Uterus (tissue), 2 donors: ENCODE results near the gene ZBTB18.

ENCODE experiments used
- POLR2A ChIP-seq, 2 donors: fragments of 450-650 bp; IDR thresholded peaks; one replicate each; pipeline ENCODE4 v1.6.1; 2016; ENCODE audit warnings: antibody characterized with exemption in 2 of 2, mild to moderate bottlenecking in 1 of 2, moderate library complexity in 1 of 2
- TF ChIP-seq, protein P1 (sequence below), 4 experiments: fragments of 200-600 bp in 2 of 4; fragments of 450-650 bp in 2 of 4; sonication (generic) in 2 of 4; IDR thresholded peaks; one replicate each; pipeline ENCODE4 v1.5.1; 2016 to 2019; ENCODE audit warnings: antibody characterized with exemption in 4 of 4, mild to moderate bottlenecking in 2 of 4, moderate library complexity in 1 of 4

- TF ChIP-seq, protein P1, sequence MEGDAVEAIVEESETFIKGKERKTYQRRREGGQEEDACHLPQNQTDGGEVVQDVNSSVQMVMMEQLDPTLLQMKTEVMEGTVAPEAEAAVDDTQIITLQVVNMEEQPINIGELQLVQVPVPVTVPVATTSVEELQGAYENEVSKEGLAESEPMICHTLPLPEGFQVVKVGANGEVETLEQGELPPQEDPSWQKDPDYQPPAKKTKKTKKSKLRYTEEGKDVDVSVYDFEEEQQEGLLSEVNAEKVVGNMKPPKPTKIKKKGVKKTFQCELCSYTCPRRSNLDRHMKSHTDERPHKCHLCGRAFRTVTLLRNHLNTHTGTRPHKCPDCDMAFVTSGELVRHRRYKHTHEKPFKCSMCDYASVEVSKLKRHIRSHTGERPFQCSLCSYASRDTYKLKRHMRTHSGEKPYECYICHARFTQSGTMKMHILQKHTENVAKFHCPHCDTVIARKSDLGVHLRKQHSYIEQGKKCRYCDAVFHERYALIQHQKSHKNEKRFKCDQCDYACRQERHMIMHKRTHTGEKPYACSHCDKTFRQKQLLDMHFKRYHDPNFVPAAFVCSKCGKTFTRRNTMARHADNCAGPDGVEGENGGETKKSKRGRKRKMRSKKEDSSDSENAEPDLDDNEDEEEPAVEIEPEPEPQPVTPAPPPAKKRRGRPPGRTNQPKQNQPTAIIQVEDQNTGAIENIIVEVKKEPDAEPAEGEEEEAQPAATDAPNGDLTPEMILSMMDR (IDR thresholded peaks at IDR 0.05) = no peak
- TF ChIP-seq POLR2A (IDR thresholded peaks at IDR 0.05) = no peak
Observed at GRCh38 chr1:244010191-244010590, 40.9 kb upstream of the ZBTB18 start.
